Amniotic epithelial cell (primary cell): ENCODE measurements around the gene RYR2.

Experiments used
- DNase-seq: peaks from one replicate; pipeline ENCODE4 v3.0.0-alpha.2; 2010; ENCODE audit warnings: low read depth

RYR2 gene

DNA sequence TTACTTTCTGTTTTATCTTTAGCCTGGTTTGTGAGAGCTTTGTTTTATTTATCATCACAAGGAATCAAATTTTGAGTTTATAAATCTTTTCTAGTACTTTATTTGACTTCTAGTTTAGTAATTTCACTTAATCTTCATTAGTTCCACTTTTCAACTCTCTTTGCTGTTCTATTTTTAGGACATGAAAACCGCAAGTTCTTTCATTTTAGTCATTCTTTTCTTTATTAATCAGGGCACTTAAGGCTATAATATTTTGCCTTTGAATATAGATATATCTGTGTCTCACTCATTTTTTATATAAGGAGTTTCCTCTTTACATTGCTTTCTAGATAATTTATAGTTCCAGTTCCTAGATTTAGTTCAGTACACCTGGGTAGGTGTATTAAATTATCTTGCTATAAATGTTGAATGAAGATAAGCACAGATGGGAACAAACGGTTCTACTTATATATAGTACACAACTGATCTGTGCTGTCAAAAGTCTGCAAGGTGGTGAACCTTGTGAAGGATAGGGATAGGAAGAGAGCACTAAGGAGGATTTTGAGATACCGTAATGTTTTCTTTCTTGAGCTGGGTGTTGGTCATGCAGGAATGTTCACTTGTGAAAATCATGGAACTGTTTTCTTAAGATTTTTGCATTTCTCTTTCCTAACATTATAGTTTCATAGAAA lies 402.3 kb downstream of the RYR2 start:
- DNase-seq: no peak

DNA sequence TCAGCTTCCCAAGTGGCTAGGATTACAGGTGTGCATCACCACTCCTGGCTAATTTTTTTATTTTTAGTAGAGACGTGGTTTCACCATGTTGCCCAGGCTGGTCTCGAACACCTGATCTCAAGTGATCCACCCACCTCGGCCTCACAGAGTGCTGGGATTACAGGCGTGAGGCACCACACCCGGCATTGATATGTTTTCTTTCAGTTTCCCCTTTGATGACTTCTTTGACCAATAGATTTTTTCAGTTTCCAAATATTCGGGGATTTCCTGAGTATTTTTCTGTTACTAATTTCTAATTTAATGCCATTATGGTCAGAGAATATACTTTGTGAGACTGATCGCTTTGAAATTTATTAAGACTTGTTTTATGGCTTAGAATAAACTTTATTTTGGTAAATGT lies 406.1 kb downstream of the RYR2 start:
- no peak for DNase-seq

DNA sequence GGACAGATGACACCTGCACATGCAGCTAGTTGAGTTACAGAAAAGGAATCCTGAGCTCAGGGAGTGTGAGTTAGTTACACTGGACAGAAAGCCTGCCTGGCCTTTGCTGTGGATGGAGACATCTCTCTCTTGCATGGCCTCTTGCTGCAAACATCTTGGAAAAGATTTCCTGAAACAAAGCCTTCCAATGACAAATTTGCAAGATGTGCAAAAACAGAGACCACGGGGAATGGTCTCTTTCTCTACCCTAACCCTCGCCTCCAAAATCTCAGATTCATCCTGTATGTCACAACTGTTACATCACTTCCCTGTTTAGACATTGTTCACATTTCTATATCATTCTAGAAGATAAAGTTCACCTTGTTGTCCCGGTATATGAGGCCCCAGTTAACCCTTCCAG lies 415.6 kb downstream of the RYR2 start:
- DNase-seq: no peak

DNA sequence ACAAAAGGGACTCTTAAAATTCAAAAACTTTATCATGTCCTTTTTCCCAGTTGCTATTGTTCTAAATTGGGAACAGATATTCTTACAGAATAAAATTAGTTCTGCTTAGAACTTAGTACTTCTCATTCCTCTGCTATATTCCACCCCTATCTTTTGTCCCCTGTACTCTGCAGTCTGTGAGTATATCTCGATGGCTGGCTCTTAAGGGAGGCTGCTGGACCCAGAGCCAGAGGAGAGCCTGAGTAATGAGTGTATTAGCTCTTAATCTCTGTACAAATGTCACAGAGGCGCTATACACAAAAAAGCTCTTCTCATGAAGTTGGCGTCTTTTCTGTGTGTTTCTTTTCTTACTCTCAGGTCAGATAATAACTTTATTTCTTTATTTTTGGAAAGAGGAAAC lies 425.3 kb downstream of the RYR2 start:
- no peak for DNase-seq

DNA sequence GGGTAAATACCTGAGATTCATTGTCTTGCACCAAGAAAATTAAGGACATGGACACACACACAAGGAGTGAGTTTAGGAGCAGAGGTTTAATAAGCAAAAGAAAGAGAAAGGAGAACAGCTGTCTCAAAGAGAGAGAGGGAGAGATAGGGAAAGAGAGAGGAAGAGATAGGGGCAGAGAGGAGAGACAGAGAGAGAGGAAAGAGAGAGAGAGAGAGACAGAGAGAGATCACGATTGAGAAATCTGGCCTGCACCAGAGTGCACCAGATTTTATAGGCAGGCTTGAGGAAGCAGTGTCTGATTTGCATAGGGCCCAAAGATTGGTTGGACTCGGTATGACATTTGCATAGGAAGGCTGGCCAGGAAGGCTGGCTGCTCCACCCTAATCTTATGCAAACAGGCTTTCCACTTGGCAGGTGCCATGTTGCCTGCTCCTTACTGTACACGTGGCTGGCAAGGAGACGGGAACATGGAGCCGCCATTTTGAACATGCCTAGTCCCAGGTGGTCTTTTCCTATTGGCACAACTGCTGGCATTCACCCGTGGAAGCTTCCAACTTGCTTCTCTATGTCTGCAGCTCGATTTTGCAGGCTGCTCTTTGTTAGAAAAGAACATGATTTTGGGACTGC lies 428.8 kb downstream of the RYR2 start:
- DNase-seq: no peak

DNA sequence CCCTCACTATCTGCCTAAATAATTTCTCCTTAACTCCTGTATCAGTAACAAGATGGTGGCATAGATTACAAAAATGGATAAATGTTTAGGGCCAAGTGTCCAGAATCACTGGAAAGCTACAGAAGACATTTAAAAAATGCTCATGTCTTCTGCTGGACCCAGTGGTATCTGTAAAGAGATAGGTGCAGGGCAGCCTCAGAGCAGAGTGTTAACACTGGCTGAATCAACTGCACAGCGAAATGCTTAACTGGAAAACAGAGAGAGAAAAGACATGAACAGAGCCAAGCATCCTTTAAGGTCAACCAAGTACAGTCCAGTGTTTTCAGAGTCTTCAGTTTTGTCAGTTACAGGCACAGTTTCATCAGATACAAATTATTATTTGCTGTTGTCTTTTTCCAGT lies 429.4 kb downstream of the RYR2 start:
- DNase-seq: no peak

DNA sequence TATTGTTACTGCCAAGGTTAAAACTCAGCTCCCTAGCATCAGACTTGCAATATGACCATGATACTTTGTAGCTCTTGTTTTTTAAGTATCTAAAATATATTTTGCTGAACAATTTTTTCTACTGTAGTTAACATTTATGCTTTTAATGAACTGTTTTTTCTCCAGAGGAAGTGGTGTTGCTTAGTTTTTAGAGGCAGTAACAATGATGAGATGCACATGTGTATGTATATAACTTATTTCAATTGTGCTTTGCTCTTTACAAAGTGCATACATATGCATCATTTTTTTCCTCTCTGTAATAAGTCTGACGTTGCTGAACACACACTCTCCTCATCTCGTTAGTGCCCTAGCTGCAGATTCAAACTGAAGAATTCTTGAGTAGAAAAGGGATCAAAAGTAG lies 430.0 kb downstream of the RYR2 start:
- no peak for DNase-seq

DNA sequence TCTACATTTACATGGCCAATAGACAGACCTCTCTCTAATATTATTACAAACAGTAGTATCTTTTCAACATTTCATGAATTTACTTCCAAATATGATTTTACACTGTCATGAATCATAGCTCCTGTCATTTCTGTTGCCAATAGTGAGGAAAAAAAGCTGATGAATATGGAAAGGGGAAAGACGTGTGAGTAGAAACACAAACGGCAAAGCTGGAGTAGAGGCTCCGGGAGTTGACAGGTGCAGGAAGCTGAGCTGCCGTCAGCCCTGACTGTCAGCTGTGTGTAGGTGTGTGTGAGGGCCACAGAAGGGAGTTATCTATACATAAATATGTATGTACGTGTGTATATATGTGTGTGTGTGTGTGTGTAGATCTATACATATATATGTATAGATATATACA lies 431.9 kb downstream of the RYR2 start:
- no peak for DNase-seq

DNA sequence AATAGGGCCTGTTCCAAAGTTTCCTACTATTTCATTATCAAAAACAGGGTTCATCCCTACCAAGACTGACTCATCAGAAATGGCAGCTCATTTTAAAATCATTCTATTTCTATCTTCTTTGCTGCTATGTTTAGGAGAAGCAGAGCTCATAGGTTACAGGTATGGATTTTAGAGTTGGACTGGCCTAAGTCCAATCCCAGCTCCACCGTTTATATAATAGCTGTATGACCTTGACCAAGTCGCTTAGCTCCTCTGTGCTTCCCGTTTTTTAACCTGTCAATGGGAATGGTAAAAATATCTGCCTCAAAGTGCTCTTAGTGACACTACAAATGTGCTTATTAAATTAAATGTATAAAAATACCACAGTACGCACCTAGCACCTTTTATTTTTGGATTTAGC lies 436.1 kb downstream of the RYR2 start:
- DNase-seq: no peak

DNA sequence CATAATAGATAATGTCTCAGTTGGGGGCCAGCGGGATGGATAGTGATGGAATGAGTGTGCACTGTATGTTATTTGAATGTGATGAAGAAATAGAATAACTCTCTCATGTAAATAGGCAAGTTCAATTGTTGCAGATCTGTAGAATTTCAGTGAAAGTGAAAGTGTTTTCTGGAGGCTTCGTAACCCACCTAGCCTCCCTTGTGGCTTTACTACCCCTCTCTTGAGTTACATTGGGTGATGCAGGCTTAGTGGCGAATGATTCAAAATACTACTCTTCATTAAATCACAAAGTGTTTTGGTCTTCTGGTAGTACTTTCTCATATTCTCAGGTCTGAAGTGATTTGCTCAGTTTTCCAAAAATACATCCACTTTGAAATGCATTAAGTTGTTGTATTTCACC lies 436.9 kb downstream of the RYR2 start:
- DNase-seq: no peak

DNA sequence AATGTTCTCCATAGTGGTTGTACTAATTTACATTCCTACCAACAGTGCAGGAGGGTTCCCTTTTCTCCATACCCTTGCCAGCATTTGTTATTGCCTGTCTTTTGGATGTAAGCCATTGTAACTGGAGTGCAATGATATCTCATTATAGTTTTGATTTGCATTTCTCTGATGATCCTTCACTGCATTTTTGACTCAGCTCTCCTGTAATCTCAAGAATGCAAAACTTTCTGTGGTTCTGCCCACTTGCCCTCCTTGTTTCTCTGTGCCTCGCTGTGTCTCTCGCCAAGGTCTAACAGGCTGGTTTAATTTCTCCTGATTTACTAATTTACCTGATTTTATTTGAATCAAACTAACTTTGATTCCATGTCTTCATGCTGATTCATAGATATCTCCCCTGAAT lies 440.8 kb downstream of the RYR2 start:
- no peak for DNase-seq

DNA sequence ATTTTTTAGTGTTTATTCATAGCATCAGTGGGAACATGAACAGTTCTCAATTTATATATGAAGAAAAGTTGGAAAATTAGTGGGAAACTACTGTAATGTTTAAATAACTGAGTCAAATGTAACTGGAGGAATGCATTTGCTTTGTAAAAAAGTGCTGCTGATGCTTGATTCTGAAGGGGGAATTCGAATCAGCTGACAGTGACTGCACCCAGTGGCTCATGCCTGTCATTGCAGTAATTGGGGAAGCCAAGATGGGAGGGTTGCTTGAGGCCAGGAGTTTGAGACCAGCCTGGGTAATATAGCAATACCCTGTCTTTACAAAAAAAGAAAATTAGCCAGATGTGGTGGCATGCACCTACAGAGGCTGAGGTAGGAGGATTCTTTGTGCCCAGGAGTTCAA lies 450.4 kb downstream of the RYR2 start:
- DNase-seq: no peak

DNA sequence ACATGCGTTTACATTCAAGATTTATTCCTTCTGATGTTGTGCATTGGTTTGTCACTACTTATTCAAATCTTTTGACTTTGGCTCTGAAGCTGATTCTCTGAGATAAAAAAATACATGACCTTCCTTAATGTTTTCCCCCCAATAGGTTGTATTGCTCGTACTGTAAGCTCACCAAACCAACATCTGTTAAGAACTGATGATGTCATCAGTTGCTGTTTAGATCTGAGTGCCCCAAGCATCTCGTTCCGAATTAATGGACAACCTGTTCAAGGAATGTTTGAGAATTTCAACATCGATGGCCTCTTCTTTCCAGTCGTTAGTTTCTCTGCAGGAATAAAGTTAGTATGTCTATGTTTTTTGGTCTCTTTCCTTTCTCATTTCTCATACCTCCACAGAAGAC lies 458.6 kb downstream of the RYR2 start:
- no peak for DNase-seq

DNA sequence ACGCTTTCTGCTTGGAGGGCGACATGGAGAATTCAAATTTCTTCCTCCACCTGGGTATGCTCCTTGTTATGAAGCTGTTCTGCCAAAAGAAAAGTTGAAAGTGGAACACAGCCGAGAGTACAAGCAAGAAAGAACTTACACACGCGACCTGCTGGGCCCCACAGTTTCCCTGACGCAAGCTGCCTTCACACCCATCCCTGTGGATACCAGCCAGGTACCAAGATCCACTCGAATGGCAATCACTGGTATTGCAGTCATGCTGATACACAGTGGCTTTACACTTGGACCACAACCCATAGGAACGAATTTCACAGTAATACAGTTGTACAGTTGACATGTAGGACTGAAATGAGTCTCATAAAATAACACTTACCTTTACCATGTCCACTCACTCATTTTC lies 461.3 kb downstream of the RYR2 start:
- no peak for DNase-seq

DNA sequence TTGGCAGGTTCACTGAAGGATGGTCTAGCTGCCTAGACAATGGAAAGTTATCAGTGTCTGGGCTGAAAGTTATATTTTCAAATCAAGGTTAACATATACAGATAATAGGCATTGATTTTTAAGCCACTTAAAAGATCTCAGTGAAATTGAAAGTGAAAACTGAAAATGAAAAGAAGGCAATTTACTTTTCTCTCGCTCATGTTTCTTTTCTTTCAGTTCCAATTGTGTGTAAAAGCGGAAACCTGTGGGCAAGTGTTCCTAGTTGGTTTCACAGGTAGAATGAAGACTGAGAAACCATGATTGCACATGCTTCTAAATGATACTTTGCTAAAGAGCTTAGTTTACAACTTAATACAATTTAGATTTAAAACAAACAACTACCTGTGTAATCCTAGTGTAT lies 465.0 kb downstream of the RYR2 start:
- DNase-seq: no peak

DNA sequence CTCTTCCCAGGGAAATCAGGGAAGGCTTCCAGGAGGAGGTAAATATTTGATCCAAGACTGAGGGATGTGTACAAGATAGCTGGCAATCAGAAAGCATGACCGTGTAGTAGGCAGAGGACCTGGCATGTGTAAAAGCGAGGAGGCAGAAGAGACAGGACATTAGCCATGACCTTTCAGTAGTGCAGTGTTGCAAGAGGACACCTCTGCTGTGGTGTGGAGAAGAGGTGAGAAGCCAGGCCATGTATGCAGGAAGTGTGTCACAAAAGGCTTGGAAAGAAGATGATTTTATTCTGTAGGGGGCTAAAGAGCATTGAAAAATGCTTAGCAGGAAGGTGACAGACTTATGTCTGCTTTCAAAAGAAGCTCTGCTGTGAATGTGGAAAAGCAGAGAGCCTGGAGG lies 467.8 kb downstream of the RYR2 start:
- no peak for DNase-seq

DNA sequence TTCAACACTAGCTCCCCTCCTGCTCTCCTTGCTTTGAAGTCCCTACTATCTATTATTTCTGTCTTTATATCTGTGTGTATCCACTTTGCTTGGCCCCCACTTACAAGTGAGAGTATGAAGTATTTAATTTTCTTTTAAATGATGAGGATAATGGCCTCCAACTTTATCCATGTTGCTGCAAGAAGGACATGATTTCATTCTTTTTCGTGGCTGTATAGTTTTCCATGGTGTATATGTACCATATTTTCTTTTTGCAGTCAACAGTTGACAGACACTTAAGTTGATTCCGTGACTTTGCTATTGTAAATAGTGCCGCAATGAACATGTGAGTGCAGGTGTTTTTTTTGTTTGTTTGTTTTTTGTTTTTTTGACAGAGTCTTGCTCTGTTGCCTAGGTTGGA lies 483.1 kb downstream of the RYR2 start:
- DNase-seq: no peak

DNA sequence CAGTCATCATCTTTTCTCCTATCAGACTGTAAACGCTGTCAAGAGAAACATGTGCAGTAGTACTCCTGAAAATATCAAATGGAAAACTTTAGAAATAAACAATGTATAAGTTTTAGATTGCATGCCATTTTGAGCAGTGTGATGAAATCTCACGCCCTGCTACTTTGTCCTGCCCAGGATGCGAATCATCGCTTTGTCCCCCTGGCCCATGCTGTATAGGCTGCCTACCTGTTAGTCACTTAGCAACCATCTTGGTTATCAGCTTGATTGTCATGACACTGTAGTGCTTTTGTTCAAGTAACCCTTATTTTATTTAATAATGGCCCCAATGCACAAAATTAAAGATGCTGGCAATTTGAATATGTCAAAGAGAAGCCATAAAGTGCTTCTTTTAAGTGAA lies 485.8 kb downstream of the RYR2 start:
- DNase-seq: no peak

DNA sequence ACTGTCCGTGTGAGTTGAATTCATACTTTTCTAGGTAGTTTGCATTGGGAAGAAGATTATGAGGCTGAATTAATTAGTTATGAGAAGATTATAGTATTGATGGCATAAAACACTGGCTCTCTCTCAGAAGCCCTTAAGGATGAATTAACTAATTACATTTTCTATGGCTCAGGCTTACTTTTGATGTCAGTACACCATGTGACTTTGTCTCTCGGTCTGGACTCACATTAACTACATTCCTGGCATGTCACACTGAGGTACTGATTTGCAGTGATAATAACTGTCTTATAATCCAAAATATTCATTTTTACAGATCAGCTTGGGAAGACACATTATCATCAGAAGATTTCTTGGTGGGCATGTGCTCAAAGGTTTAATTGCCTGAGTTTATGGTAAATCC lies 486.6 kb downstream of the RYR2 start:
- no peak for DNase-seq

DNA sequence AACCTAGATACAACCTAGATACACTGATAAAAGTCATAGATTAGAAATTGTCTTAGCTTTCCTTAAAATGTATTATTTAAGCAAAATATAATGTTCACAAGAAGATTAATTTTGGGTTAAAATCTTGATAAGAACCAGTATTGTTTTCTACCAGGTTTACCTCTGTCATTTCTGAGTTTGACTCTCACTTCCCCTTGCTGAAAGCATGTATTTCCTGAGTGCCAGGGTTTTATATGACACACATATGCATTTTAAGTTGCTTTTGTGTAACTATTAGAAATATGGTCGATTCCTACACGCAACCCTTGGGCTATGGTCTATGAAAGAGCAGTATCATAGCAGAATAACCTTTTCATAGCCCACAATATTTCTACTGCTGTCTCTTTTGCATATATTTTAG lies 497.1 kb downstream of the RYR2 start:
- no peak for DNase-seq

DNA sequence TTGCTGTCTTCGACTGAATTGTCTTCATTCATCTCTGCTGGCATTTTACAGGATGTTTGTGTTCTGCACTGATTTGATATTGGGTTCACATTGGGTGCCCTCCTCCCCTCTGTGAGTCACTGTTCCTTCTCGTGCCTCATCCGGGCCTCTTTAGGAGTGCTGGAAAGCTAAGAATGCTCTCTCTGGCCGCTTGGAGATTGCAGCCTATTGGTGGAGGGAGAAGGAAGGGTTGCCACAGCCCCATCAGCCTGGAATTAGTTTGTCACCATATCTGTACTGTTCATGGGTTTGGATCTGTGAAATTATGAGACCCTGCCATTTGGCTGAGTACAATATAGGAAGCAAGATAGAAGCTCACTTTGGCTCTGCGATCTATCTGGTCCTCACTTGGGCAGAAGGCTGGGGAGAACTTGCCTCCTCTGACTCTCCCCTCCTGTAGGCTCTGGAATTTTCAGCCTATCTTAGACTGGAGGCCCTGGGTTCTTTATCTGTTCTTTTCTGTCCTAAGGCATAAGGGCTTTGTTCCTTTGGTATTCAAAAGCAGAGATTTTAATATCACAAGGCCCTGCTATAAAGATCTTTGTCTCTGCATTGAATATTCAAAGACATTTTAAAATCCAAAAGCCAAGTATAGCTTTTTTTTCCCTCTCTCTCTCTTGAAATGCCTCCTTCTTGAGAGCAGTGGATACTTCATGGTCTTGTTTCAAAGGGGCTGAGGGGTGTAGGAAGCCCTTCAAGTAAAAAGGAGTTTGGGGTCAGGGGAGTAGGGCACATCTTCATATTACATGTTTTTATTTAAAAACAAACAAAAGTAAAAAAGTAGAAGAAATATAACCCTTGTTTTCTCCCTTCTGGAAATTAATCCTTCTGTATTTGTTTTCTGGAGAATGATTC lies 500.8 kb downstream of the RYR2 start:
- no peak for DNase-seq

DNA sequence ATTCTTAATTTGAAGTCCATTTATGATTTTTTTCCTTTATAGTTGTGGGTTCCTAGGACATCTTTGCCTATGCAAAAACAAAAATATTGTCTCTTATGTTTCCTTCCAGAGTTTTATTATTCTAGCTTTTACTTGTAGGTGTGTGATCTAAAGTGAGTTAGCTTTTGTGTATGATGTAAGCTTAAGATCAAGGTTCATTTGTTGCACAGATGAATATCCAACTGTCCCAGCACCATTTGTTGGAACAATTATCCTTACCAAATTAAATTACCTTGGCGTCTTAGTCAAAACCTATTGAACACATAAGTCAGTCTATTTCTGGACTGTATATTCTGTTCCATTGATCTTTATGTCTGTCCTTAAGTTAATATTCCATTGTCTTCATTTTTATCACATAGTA lies 511.1 kb downstream of the RYR2 start:
- no peak for DNase-seq

DNA sequence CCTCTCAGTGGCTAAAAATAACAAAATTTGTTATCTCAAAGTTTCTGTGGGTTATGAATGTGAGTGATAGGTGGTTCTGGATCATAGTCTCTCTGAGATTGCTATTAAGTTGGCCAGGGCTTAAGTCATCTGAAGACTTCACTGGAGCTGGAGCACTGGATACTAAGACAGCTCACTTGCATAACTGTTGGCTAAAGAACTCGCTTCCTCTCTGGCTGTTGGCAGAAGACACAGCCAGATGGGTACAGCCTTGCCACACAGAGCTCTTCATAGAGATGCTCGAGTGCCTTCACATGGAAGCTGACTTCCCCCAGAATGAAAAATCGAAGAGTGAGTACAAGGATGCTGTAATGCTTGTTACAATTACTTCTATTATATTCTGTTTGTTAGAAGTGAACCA lies 514.9 kb downstream of the RYR2 start:
- no peak for DNase-seq
